ENCODE data around the gene LHX2.

DNA sequence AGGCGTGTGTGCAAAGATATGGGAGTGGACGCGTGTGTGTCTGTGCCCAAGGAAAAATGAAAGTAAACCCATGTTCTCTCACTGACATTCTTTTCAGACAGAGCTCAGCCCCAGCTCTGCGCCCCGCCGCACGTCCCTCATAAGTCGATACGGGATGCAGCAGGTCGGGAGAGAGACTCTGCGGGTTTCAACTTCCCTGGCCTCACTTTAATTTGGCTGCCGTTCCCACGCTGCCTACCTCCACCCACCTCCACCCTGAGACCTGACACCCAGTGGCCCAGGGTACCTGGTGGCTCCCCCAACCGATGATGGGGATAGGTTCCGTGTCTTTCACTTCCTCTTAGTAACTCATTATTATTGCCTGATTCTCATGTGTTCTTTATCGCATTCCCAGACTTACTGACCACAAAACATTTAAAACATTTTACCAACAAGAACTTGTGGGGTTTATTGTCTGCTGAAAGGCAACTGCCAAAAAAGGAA, 19.4 kb downstream of the LHX2 start:
- TF ChIP-seq, protein P1, sequence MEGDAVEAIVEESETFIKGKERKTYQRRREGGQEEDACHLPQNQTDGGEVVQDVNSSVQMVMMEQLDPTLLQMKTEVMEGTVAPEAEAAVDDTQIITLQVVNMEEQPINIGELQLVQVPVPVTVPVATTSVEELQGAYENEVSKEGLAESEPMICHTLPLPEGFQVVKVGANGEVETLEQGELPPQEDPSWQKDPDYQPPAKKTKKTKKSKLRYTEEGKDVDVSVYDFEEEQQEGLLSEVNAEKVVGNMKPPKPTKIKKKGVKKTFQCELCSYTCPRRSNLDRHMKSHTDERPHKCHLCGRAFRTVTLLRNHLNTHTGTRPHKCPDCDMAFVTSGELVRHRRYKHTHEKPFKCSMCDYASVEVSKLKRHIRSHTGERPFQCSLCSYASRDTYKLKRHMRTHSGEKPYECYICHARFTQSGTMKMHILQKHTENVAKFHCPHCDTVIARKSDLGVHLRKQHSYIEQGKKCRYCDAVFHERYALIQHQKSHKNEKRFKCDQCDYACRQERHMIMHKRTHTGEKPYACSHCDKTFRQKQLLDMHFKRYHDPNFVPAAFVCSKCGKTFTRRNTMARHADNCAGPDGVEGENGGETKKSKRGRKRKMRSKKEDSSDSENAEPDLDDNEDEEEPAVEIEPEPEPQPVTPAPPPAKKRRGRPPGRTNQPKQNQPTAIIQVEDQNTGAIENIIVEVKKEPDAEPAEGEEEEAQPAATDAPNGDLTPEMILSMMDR (conservative IDR thresholded peaks at IDR 0.05; ENCODE audit: low read length), result no peak
- TF ChIP-seq EZH2phosphoT487 (IDR thresholded peaks at IDR 0.05; ENCODE audit: borderline replicate concordance, low read depth, low read length), result no peak
